ENCODE results near the gene GLYATL3.

GLYATL3 gene

DNA sequence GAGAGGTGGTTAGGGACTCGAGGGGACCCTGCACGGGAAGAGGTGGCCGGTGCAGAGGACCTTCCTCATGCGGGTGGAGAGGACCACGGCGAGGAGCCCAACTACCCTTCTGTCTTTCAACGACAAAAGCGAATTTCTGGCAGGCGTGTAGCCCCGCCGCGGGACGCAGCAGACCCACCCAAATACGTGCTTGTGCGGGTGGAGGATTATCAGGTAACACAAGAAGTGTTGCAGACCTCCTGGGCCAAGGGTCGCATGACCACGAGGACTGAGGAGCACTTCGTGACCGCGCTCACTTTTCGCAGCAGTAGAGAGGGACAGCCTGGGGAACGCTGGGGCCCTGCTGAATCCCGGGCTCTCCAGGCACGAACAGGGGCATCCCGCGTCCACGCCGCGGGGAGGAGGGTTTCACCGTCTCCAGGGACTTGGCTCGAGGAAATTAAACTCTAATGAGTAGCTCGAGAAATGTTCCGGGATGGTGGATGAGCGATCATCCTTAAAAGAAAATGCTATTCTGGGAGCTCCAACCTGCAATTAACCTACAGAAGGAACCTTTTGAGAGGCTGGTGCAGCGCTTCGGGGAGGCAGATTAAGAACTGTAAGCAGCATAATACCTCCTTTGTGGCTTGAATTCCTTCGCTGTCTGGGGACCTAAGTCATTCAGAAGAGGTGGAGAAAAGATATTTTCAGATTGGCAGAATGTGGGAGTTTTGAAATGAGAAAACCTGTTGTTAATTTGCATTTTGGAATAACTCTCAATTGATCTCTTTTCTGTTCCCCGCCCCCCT, 51.5 kb downstream of the GLYATL3 start:
- peak overlapping the region; percentile 70 for H3K4me3 Mint-ChIP-seq
- H3K27ac Mint-ChIP-seq: no peak overlapping the region
- no peaks in the 10 kb centered on the region for H3K9me3 Mint-ChIP-seq
- peaks cover 19% of the 10 kb centered on the region for H3K4me1 Mint-ChIP-seq
- DNase-seq (ENCODE audit: low spot score in 2 of 2): no peak
- ATAC-seq: peak; percentile 49
- H3K36me3 Mint-ChIP-seq: no peaks in the 10 kb centered on the region

DNA sequence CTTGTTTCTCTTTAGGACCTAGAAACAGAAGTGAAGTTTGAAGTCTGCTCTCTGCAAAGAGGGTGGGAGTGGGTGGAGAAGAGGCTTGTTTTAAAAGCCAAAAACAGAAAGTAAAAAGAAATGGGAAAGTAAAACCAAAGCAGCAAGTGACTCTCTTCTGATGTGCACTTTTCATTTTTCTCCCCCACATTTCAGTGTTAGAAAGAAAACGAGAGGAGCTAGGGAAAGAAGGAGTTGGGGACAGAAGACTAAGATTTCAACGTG, 52.1 kb downstream of the GLYATL3 start:
- peaks cover 19% of the 10 kb centered on the region for H3K4me1 Mint-ChIP-seq

DNA sequence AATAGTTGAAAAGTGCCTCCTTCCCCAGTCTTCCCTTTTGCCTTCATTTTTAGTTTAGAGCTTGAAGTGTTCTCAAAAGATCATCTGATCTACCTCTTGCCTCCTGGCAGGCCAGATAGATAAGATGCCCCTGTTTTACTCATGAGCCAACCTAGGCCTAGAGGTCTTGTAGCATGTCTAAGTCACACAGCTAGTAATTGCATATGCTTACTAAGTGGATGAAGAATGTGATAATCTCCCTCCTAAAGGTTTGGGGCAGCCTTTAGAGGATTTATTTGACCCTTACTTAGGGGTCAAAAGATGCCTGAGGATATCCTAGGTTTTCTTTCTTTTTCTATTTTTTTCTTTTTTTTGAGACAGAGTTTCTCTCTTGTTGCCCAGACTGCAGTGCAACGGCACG, 52.9 kb downstream of the GLYATL3 start:
- Mint-ChIP-seq H3K4me1 (peaks cover 19% of the 10 kb centered on the region), H3K4me3 (no peak overlapping the region), H3K36me3 (no peaks in the 10 kb centered on the region), H3K27ac (no peak overlapping the region), H3K9me3 (no peaks in the 10 kb centered on the region)
- DNase-seq (ENCODE audit: low spot score in 2 of 2) (no peak), ATAC-seq (no peak)

More for the DNA sequence above, 52.1 kb downstream of the GLYATL3 start:
- Mint-ChIP-seq H3K9me3 (no peaks in the 10 kb centered on the region), H3K36me3 (no peaks in the 10 kb centered on the region), H3K27ac (no peak overlapping the region), H3K4me3 (peak overlapping the region; percentile 70)
- no peak for ATAC-seq
- DNase-seq (ENCODE audit: low spot score in 2 of 2): no peak

DNA sequence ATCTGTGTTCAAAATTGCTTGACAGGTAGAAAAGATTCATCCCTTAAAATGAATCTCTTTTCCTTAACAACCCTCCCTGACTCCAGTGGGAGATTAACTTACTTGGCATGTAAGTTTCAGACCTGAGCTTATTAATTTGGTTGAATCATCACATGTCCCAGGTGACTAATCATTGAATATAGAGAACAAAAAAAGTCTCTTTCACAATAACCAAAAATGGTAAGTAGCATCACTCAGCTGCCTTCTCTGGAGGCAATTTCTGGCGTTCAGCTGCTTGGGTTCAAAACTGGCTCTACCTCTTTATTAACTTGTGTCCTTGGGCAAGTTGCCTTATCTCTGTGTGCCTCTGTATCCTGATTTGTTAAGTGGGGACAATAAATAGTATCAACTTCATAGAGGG, 53.7 kb downstream of the GLYATL3 start:
- ATAC-seq (no peak), DNase-seq (ENCODE audit: low spot score in 2 of 2) (no peak)
- no peak overlapping the region for H3K4me3 Mint-ChIP-seq
- H3K36me3 Mint-ChIP-seq: no peaks in the 10 kb centered on the region
- peaks cover 19% of the 10 kb centered on the region for H3K4me1 Mint-ChIP-seq
- no peak overlapping the region for H3K27ac Mint-ChIP-seq
- H3K9me3 Mint-ChIP-seq: no peaks in the 10 kb centered on the region

- no peak overlapping the region for H3K27ac Mint-ChIP-seq
- no peaks in the 10 kb centered on the region for H3K9me3 Mint-ChIP-seq
- DNase-seq (ENCODE audit: low spot score in 2 of 2) (no peak), ATAC-seq (no peak)
- peaks cover 10% of the 10 kb centered on the region for H3K4me1 Mint-ChIP-seq
- H3K36me3 Mint-ChIP-seq: no peaks in the 10 kb centered on the region
- H3K4me3 Mint-ChIP-seq: no peak overlapping the region
Measured at GRCh38 chr6:49555951-49556350, 56.2 kb downstream of the GLYATL3 start.

DNA sequence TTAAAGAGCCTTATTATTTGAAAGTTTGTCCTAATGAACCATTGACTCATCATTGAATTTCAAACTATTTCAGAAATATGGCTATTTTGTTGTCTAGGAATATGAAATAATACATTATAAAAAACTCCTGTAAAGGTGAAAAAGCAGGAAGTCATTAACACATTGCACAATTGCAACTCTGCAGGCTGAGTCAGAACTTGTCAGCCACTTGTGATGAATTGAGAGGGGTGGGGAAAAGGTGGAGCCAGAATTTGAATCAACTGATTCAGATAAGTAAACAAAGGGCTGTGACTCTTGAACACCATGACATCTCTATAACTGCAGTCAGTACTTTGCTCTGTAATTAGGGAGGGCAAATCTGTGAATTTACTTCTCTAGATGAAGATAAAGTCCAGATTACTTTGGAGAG, 56.7 kb downstream of the GLYATL3 start:
- no peak overlapping the region for H3K4me3 Mint-ChIP-seq
- H3K4me1 Mint-ChIP-seq: peaks cover 5% of the 10 kb centered on the region
- no peak overlapping the region for H3K27ac Mint-ChIP-seq
- DNase-seq (ENCODE audit: low spot score in 2 of 2): no peak
- H3K9me3 Mint-ChIP-seq: no peaks in the 10 kb centered on the region
- no peaks in the 10 kb centered on the region for H3K36me3 Mint-ChIP-seq
- ATAC-seq: peak; percentile 52

GRCh38 chr6:49557177-49557576, 57.5 kb downstream of the GLYATL3 start:
- DNase-seq (ENCODE audit: low spot score in 2 of 2) (no peak), ATAC-seq (no peak)
- H3K27ac Mint-ChIP-seq: no peak overlapping the region
- no peaks in the 10 kb centered on the region for H3K9me3 Mint-ChIP-seq
- H3K36me3 Mint-ChIP-seq: no peaks in the 10 kb centered on the region
- H3K4me3 Mint-ChIP-seq: no peak overlapping the region
- H3K4me1 Mint-ChIP-seq: no peaks in the 10 kb centered on the region

DNA sequence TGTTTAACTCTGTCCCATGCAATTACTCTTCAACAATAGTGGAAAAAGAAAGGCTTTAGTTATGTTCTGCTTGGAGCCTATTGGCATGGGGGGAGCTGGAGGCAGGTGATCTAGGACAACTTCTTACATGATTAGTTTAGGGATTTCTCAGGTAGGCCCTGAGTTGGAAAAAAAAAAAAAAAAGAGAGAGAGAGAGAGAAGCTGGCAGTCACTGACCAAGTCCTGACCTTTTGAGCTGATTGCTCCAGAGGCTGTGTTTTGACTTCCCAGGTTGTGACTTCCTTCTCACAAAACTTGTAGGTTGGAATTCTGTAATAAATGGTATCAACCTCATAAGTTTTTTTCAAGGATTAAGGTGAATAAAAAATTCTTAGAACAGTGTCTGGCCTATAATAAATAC, 58.5 kb downstream of the GLYATL3 start:
- Mint-ChIP-seq H3K4me1 (no peaks in the 10 kb centered on the region), H3K27ac (no peak overlapping the region), H3K36me3 (no peaks in the 10 kb centered on the region), H3K9me3 (no peaks in the 10 kb centered on the region), H3K4me3 (no peak overlapping the region)
- DNase-seq (ENCODE audit: low spot score in 2 of 2) (no peak), ATAC-seq (no peak)

DNA sequence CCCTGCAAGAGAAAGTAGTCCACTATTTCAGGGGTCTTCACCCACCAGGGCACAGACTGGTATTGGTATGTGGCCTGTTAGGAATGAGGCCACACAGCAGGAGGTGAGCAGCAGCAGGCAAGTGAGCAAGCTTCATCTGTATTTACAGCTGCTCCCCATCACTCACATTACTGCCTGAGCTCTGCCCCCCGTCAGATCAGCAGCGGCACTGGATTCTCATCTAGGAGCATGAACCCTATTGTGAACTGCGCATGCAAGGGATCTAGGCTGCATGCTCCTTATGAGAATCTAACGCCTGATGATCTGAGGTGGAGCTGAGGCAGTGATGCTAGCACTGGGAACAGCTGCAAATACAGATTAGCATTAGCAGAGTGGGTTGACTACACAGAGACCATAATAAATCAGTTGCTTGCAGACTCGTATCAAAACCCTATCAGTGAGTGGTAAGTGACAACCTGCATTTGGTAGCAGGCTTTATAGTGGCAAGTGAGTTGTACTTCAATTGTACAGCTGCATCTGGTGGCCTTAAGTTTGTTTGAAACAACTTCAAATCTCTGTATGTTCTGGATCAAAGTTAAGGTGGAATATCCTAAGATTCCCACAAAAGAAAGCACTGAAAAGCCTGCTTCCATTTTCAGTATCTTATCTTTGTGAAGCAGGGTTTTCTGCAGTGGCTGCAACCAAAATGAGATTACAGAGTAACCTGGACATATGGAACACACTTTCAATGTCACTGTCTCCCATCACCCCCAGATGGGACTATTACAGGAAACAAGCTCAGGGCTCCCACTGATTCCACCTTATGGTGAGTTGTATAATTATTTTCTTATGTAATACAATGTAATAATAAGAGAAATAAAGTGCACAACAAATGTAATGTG, 63.5 kb downstream of the GLYATL3 start:
- no peak for DNase-seq (ENCODE audit: low spot score in 2 of 2)
- no peak overlapping the region for H3K27ac Mint-ChIP-seq
- H3K9me3 Mint-ChIP-seq: no peaks in the 10 kb centered on the region
- H3K4me3 Mint-ChIP-seq: no peak overlapping the region
- H3K4me1 Mint-ChIP-seq: no peaks in the 10 kb centered on the region
- no peaks in the 10 kb centered on the region for H3K36me3 Mint-ChIP-seq
- ATAC-seq: no peak

DNA sequence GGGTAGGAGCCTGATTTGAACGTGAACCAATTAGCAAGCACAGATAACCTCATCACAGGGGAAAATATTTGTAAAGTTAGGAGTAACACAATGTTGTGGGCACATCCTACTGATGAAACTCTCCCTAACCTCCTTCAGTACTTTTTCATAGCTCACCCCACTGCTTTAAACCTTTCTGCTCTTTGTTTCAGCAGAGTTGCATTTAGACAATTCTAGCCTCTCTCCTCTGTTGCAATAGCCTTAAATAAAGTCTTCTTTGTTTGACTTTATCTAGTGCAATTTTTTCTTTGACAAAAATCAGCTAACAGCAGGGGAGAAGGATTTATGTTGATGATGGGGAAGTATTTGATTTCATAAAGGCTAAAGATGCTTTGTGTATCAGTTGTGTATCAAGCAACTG, 64.8 kb downstream of the GLYATL3 start:
- H3K4me3 Mint-ChIP-seq: no peak overlapping the region
- no peaks in the 10 kb centered on the region for H3K36me3 Mint-ChIP-seq
- ATAC-seq (no peak), DNase-seq (ENCODE audit: low spot score in 2 of 2) (no peak)
- no peaks in the 10 kb centered on the region for H3K4me1 Mint-ChIP-seq
- no peak overlapping the region for H3K27ac Mint-ChIP-seq
- H3K9me3 Mint-ChIP-seq: no peaks in the 10 kb centered on the region

GRCh38 chr6:49565261-49565660, 65.5 kb downstream of the GLYATL3 start:
- no peak for ATAC-seq
- no peak overlapping the region for H3K4me3 Mint-ChIP-seq

GRCh38 chr6:49565855-49566254, 66.1 kb downstream of the GLYATL3 start:
- no peak for ATAC-seq
- Mint-ChIP-seq H3K36me3 (no peaks in the 10 kb centered on the region), H3K27ac (no peak overlapping the region), H3K4me1 (no peaks in the 10 kb centered on the region), H3K9me3 (no peaks in the 10 kb centered on the region), H3K4me3 (no peak overlapping the region)
- no peak for DNase-seq (ENCODE audit: low spot score in 2 of 2)

More at GRCh38 chr6:49565261-49565660, 65.5 kb downstream of the GLYATL3 start:
- no peak for DNase-seq (ENCODE audit: low spot score in 2 of 2)
- H3K9me3 Mint-ChIP-seq: no peaks in the 10 kb centered on the region
- H3K27ac Mint-ChIP-seq: no peak overlapping the region
- H3K4me1 Mint-ChIP-seq: no peaks in the 10 kb centered on the region
- no peaks in the 10 kb centered on the region for H3K36me3 Mint-ChIP-seq

GRCh38 chr6:49570474-49571079, 70.9 kb downstream of the GLYATL3 start:
- DNase-seq (ENCODE audit: low spot score in 2 of 2) (no peak), ATAC-seq (no peak)
- Mint-ChIP-seq H3K36me3 (no peaks in the 10 kb centered on the region), H3K27ac (no peak overlapping the region), H3K9me3 (peaks cover 3% of the 10 kb centered on the region), H3K4me3 (no peak overlapping the region), H3K4me1 (no peaks in the 10 kb centered on the region)

DNA sequence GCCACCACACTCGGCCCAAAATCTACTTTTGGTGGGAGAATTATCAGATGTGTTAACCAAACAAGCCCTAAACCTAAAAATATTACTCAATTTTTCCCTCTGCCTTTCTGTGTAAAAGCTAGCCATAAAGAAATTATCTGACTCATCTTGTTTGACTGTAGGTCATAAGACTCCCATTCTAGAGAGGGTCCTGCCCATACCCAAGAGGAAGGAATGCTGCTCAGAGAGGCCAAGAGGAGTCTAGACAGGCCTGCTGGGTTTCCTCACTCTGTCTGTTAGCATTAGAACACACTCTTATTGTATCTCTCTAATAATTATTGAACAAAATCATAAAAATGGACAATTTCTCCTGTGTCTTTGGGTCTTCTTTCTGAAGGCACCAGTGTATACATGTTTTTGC, 76.9 kb downstream of the GLYATL3 start:
- no peaks in the 10 kb centered on the region for H3K36me3 Mint-ChIP-seq
- DNase-seq (ENCODE audit: low spot score in 2 of 2) (no peak), ATAC-seq (no peak)
- no peaks in the 10 kb centered on the region for H3K4me1 Mint-ChIP-seq
- H3K4me3 Mint-ChIP-seq: no peak overlapping the region
- H3K9me3 Mint-ChIP-seq: peaks cover 5% of the 10 kb centered on the region
- no peak overlapping the region for H3K27ac Mint-ChIP-seq

Data from stimulated activated effector memory CD8-positive, alpha-beta T cell treated with anti-CD3 and anti-CD28 coated beads, Interleukin-12 subunit alpha, Interleukin-12 subunit beta, amount 100 ng/mL, for 72 hours (primary cell).